Neutrophil (primary cell): ENCODE measurements around the gene PPP2R2C.

Experiments used
- H3K27ac ChIP-seq: fragments of 200-600 bp; sonication (generic); 2 replicates; pipeline ENCODE4 v1.5.1; 2016; ENCODE audit warnings: mild to moderate bottlenecking, moderate library complexity
- H3K27me3 ChIP-seq: fragments of 200-600 bp; sonication (generic); 2 replicates; pipeline ENCODE4 v1.6.0; 2016; ENCODE audit warnings: mild to moderate bottlenecking
- H3K36me3 ChIP-seq: fragments of 200-600 bp; sonication (generic); 2 replicates; pipeline ENCODE4 v1.5.1; 2017
- H3K4me1 ChIP-seq, 2 experiments: fragments of 200-600 bp in 1 of 2; sonication (generic) in 1 of 2; 1 replicate in 1 of 2; 2 replicates in 1 of 2; pipeline versions ENCODE4 v1.5.1 to v1.6.1; 2013 to 2016; ENCODE audit warnings: low read depth in 1 of 2, low read length in 1 of 2, mild to moderate bottlenecking in 1 of 2, moderate library complexity in 1 of 2; ENCODE audit not compliant: control insufficient read depth in 1 of 2, insufficient read depth in 1 of 2
- H3K4me3 ChIP-seq, 2 experiments: fragments of 200-600 bp in 1 of 2; sonication (generic) in 1 of 2; 1 replicate in 1 of 2; 2 replicates in 1 of 2; pipeline ENCODE4 v1.5.1; 2013 to 2016; ENCODE audit warnings: low read depth in 1 of 2, low read length in 1 of 2, mild to moderate bottlenecking in 1 of 2, moderate library complexity in 1 of 2
- H3K9me3 ChIP-seq: fragments of 200-600 bp; sonication (generic); 2 replicates; pipeline ENCODE4 v1.5.1; 2016
- CTCF ChIP-seq: fragments of 200-600 bp; sonication (generic); IDR thresholded peaks from 2 replicates; pipeline ENCODE4 v1.5.1; 2016; ENCODE audit warnings: antibody characterized with exemption

The PPP2R2C gene

GRCh38 chr4:6472387-6473263 is at the start of gene PPP2R2C:
TSS of gene PPP2R2C (minus strand) at chr4:6472614. CDS start at chr4:6472229, 385 bp downstream.
- Histone ChIP-seq H3K36me3 (no peaks in the 10 kb centered on the region), H3K4me3 (no peak within 1 kb of the TSS), H3K4me1 (no peaks in the 10 kb centered on the region), H3K27ac (no peak within 1 kb of the TSS), H3K27me3 (peaks cover 91% of the 10 kb centered on the region), H3K9me3 (no peaks in the 10 kb centered on the region)
- no peak for TF ChIP-seq CTCF

- Histone ChIP-seq H3K36me3 (no peaks in the 10 kb centered on the region), H3K27ac (no peak overlapping the region), H3K27me3 (peaks cover 14% of the 10 kb centered on the region), H3K4me1 (no peaks in the 10 kb centered on the region), H3K9me3 (no peaks in the 10 kb centered on the region), H3K4me3 (no peak overlapping the region)
- no peak for TF ChIP-seq CTCF
Measured at GRCh38 chr4:6520978-6521377, 48.6 kb upstream of the PPP2R2C start.

- no peaks in the 10 kb centered on the region for H3K9me3 ChIP-seq
- no peak overlapping the region for H3K4me3 ChIP-seq
- H3K27ac ChIP-seq = no peak overlapping the region
- peaks cover 14% of the 10 kb centered on the region for H3K27me3 ChIP-seq
- H3K36me3 ChIP-seq = no peaks in the 10 kb centered on the region
- H3K4me1 ChIP-seq = no peaks in the 10 kb centered on the region
- TF ChIP-seq CTCF = no peak
Measured at GRCh38 chr4:6520051-6520636, 47.7 kb upstream of the PPP2R2C start.

- no peak overlapping the region for H3K4me3 ChIP-seq
- H3K36me3 ChIP-seq = no peaks in the 10 kb centered on the region
- H3K27me3 ChIP-seq = peaks cover 14% of the 10 kb centered on the region
- no peak overlapping the region for H3K27ac ChIP-seq
- H3K4me1 ChIP-seq = no peaks in the 10 kb centered on the region
- H3K9me3 ChIP-seq = no peaks in the 10 kb centered on the region
- TF ChIP-seq CTCF = no peak
Measured at GRCh38 chr4:6517171-6517570, 44.8 kb upstream of the PPP2R2C start.

GRCh38 chr4:6516762-6517161 is 44.3 kb upstream of the PPP2R2C start:
- Histone ChIP-seq H3K9me3 (no peaks in the 10 kb centered on the region), H3K27me3 (peaks cover 14% of the 10 kb centered on the region), H3K27ac (no peak overlapping the region), H3K4me1 (no peaks in the 10 kb centered on the region), H3K4me3 (no peak overlapping the region), H3K36me3 (no peaks in the 10 kb centered on the region)
- no peak for TF ChIP-seq CTCF
